Ascending aorta (tissue), 2 donors: Measurements from ENCODE around the gene FANCF. TPM values are rescaled to one million over a fixed set of nuclear protein-coding genes. Genes with fewer than 3 reads are reported as not detected.

Source experiments
- DNase-seq, 2 donors: peaks; one replicate each; pipeline ENCODE4 v3.0.0-alpha.2; 2019; ENCODE audit warnings: low spot score in 2 of 2
- H3K27ac ChIP-seq, 2 donors: fragments of 200-600 bp; sonication (generic); one replicate each; pipeline ENCODE4 v1.5.1; 2016 to 2017; ENCODE audit warnings: mild to moderate bottlenecking in 1 of 2
- H3K27me3 ChIP-seq: fragments of 200-600 bp; sonication (generic); one replicate; pipeline ENCODE4 v1.5.1; 2017
- H3K36me3 ChIP-seq, 2 donors: fragments of 200-600 bp; sonication (generic); one replicate each; pipeline ENCODE4 v1.5.1; 2016
- H3K4me1 ChIP-seq, 2 donors: fragments of 200-600 bp; sonication (generic); one replicate each; pipeline ENCODE4 v1.5.1; 2016 to 2017; ENCODE audit warnings: mild to moderate bottlenecking in 1 of 2
- H3K4me3 ChIP-seq, 2 donors: fragments of 200-600 bp; sonication (generic); one replicate each; pipeline ENCODE4 v1.5.1; 2016 to 2017; ENCODE audit warnings: mild to moderate bottlenecking in 1 of 2
- H3K9me3 ChIP-seq, 2 donors: fragments of 200-600 bp; sonication (generic); one replicate each; pipeline ENCODE4 v1.5.1; 2016
- CTCF ChIP-seq, 3 experiments: fragments of 200-600 bp in 2 of 3; fragments of 450-650 bp in 1 of 3; sonication (generic) in 2 of 3; IDR thresholded peaks; one replicate each; pipeline ENCODE4 v1.5.1; 2016 to 2019; ENCODE audit warnings: antibody characterized with exemption in 3 of 3, mild to moderate bottlenecking in 1 of 3, moderate library complexity in 1 of 3
- intact Hi-C: fragments of 100-400 bp; cut with DNase I; formaldehyde crosslinking; loops from one replicate; pipeline ENCODE4 v1.15.1; 2023
- total RNA-seq: library from RNA; depleted of rRNA; stranded (reverse); fragments of >200 nt; gene quantifications from one replicate; pipeline ENCODE4 v1.1.0, GENCODE V29; 2016

The FANCF gene
- total RNA-seq, 1 donor from 2014 or later = 0.32 TPM

- DNase-seq = no peak
- H3K27ac ChIP-seq = no peak overlapping the region
- no peak overlapping the region for H3K4me3 ChIP-seq
- intact Hi-C loops = no loop called here
- H3K36me3 ChIP-seq = no peaks in the 10 kb centered on the region
- no peaks in the 10 kb centered on the region for H3K9me3 ChIP-seq
- TF ChIP-seq CTCF (IDR thresholded peaks at IDR 0.05) = no peak
- peaks cover 0 to 3% of the 10 kb centered on the region in 2 donors for H3K4me1 ChIP-seq
- no peaks in the 10 kb centered on the region for H3K27me3 ChIP-seq
Observed at GRCh38 chr11:22668005-22668796, 42.6 kb upstream of the FANCF start.

- Histone ChIP-seq H3K9me3 (no peaks in the 10 kb centered on the region), H3K4me3 (peak overlapping the region; percentile 39 to 61), H3K27ac (no peak overlapping the region), H3K27me3 (no peaks in the 10 kb centered on the region), H3K36me3 (no peaks in the 10 kb centered on the region), H3K4me1 (peaks cover 0 to 3% of the 10 kb centered on the region in 2 donors)
- intact Hi-C loops = no loop called here
- TF ChIP-seq CTCF (IDR thresholded peaks at IDR 0.05) = no peak
- no peak for DNase-seq
Observed at GRCh38 chr11:22666688-22667439, 41.2 kb upstream of the FANCF start.

GRCh38 chr11:22666325-22666687, 40.7 kb upstream of the FANCF start, which contains the start of gene GAS2:
GAS2 (plus strand) TSS chr11:22666611; CDS start chr11:22674870, 8,259 bp downstream.
- no peak for DNase-seq
- Histone ChIP-seq H3K36me3 (no peaks in the 10 kb centered on the region), H3K9me3 (no peaks in the 10 kb centered on the region), H3K4me1 (peaks cover 0 to 3% of the 10 kb centered on the region in 2 donors), H3K27me3 (no peaks in the 10 kb centered on the region), H3K4me3 (peak within 1 kb of the TSS; percentile 39 to 61), H3K27ac (no peak within 1 kb of the TSS)
- no peak for TF ChIP-seq CTCF (IDR thresholded peaks at IDR 0.05)
- intact Hi-C loops = no loop called here

GRCh38 chr11:22659783-22660182, 34.2 kb upstream of the FANCF start:
- no peak overlapping the region for H3K4me3 ChIP-seq
- no peaks in the 10 kb centered on the region for H3K4me1 ChIP-seq
- H3K9me3 ChIP-seq = no peaks in the 10 kb centered on the region
- TF ChIP-seq CTCF (IDR thresholded peaks at IDR 0.05) = no peak
- no peak for DNase-seq
- no peaks in the 10 kb centered on the region for H3K36me3 ChIP-seq
- intact Hi-C loops = no loop called here
- no peak overlapping the region for H3K27ac ChIP-seq
- H3K27me3 ChIP-seq = no peaks in the 10 kb centered on the region

GRCh38 chr11:22657101-22657694, 31.6 kb upstream of the FANCF start:
- no peak for TF ChIP-seq CTCF (IDR thresholded peaks at IDR 0.05)
- no peaks in the 10 kb centered on the region for H3K27me3 ChIP-seq
- no peak for DNase-seq
- no peak overlapping the region for H3K4me3 ChIP-seq
- H3K9me3 ChIP-seq = no peaks in the 10 kb centered on the region
- H3K36me3 ChIP-seq = no peaks in the 10 kb centered on the region
- no peaks in the 10 kb centered on the region for H3K4me1 ChIP-seq
- no peak overlapping the region for H3K27ac ChIP-seq
- intact Hi-C loops = no loop called here
